K562 (cell line): ENCODE data around the gene PDLIM7. TPM values are rescaled to one million over a fixed set of nuclear protein-coding genes. Genes with fewer than 3 reads are reported as not detected.

ENCODE experiments used
- CEBPG ChIP-seq, 3 experiments: fragments of 200-800 bp in 1 of 3; sonication (Bioruptor generic) in 1 of 3; sonication (generic) in 1 of 3; formaldehyde crosslinking in 1 of 3; IDR thresholded peaks in 2 of 3; conservative IDR thresholded peaks in 1 of 3; 2 replicates each; pipeline versions ENCODE4 v1.6.1 to v1.8.0; 2016 to 2022; ENCODE audit warnings: missing compliant biosample characterization in 2 of 3, missing genetic modification characterization in 2 of 3, mild to moderate bottlenecking in 1 of 3, missing genetic modification reagents in 1 of 3
- FOXJ3 ChIP-seq: sonication (generic); formaldehyde crosslinking; IDR thresholded peaks from 2 replicates; pipeline ENCODE4 v1.4.0; 2020; ENCODE audit warnings: mild to moderate bottlenecking, missing genetic modification reagents
- MEIS2 ChIP-seq: fragments of 450-650 bp; IDR thresholded peaks from 2 replicates; pipeline ENCODE4 v1.6.1; 2014; ENCODE audit warnings: mild to moderate bottlenecking; ENCODE audit not compliant: partially characterized antibody
- NFXL1 ChIP-seq: fragments of 450-650 bp; formaldehyde crosslinking; IDR thresholded peaks from 2 replicates; pipeline ENCODE4 v1.4.0; 2021; ENCODE audit warnings: mild to moderate bottlenecking
- PCBP1 ChIP-seq: fragments of 200-400 bp; formaldehyde crosslinking; IDR thresholded peaks from 2 replicates; pipeline ENCODE4 v1.6.1; 2018; ENCODE audit warnings: mild to moderate bottlenecking, low read depth, low read length; ENCODE audit not compliant: poor library complexity, severe bottlenecking
- polyA plus RNA-seq, 8 experiments: library from polyadenylated mRNA; depleted of rRNA in 4 of 8; stranded (reverse) in 5 of 8; unstranded in 3 of 8; fragments of >200 nt; fragmentation: Nextera tagmentation in 2 of 8; fragmentation: Illumina TruSeq in 1 of 8; extraction: Ambion mirVana in 2 of 8; extraction: Trizol in 1 of 8; gene quantifications; 2 replicates each; pipeline versions ENCODE4 v1.2.1 to v1.2.3, GENCODE V29; 2011 to 2014; ENCODE audit warnings: inconsistent platforms in 1 of 8, missing spikeins in 1 of 8
- total RNA-seq, 7 experiments: library from RNA; depleted of rRNA in 6 of 7; stranded (reverse); fragments of >200 nt in 6 of 7; fragmentation: Illumina TruSeq in 2 of 7; extraction: Trizol in 2 of 7; gene quantifications; 2 replicates each; pipeline versions ENCODE4 v1.2.1 to v1.2.3, GENCODE V29; 2011 to 2021; ENCODE audit warnings: low replicate concordance in 1 of 7
- TF ChIP-seq, protein P1 (sequence below): sonication (generic); formaldehyde crosslinking; IDR thresholded peaks from 2 replicates; pipeline ENCODE4 v1.4.0; 2020; ENCODE audit warnings: mild to moderate bottlenecking, missing genetic modification reagents
- TF ChIP-seq, protein P2 (sequence below): fragments of 450-650 bp; IDR thresholded peaks from 2 replicates; pipeline ENCODE4 v1.6.1; 2018; ENCODE audit not compliant: partially characterized antibody
- TF ChIP-seq, protein P3 (sequence below): sonication (generic); formaldehyde crosslinking; IDR thresholded peaks from 2 replicates; pipeline ENCODE4 v1.9.0; 2022; ENCODE audit warnings: mild to moderate bottlenecking, missing genetic modification reagents
- TF ChIP-seq, protein P4 (sequence below): sonication (generic); formaldehyde crosslinking; IDR thresholded peaks from 2 replicates; pipeline ENCODE4 v1.8.0; 2022; ENCODE audit warnings: mild to moderate bottlenecking, missing genetic modification reagents, borderline replicate concordance
- TF ChIP-seq, protein P5 (sequence below): fragments of 450-650 bp; IDR thresholded peaks from 2 replicates; pipeline ENCODE4 v1.6.1; 2016; ENCODE audit warnings: mild to moderate bottlenecking
- TF ChIP-seq, protein P6 (sequence below): sonication (generic); formaldehyde crosslinking; IDR thresholded peaks from 2 replicates; pipeline ENCODE4 v1.8.1; 2023; ENCODE audit warnings: mild to moderate bottlenecking, missing genetic modification reagents

The PDLIM7 gene
- total and polyA plus RNA-seq, 9 of the 15 experiments (the other 6 are each of a cell fraction or from before 2014, with no cell fraction given): 2.1 to 124 (median 32.6) TPM

DNA sequence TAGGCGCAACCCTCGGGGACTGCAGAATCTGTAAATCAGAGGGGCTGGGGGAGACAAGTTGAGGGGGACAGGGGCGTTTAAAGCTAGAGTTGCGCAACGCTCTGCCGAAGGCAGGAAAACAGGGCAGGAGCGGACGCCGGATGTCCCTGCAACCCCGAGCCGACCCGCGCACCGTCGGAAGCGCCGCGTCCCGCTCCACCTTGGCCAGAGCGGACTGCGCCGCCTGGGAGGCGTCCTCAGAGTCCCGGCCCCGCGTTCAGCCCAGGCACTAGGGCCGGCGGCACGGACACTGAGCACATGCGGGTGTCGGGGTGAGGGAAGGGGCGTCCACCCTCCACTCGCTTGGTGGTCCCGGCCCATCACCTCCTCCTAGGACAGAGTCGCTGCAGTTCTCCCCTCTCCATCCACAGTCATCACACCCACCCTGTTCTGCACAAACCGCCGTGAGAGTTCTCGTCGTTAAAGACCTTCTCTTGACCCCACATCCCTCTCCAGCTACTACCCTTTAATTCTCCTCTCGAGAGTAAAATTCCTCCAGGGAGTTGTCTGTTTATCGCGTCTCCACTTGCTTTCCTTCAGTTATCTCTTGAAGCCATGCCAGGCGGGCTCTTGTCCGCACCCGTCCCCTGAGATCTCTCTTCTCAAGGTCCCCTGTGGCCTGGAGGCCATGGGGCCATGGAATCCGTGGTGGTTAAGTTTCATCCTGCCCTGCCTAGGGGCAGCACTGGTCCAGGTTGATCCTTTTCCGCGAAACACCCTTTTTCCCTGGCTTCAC is 796 bp upstream of the PDLIM7 start (continued):
- TF ChIP-seq, protein P1, sequence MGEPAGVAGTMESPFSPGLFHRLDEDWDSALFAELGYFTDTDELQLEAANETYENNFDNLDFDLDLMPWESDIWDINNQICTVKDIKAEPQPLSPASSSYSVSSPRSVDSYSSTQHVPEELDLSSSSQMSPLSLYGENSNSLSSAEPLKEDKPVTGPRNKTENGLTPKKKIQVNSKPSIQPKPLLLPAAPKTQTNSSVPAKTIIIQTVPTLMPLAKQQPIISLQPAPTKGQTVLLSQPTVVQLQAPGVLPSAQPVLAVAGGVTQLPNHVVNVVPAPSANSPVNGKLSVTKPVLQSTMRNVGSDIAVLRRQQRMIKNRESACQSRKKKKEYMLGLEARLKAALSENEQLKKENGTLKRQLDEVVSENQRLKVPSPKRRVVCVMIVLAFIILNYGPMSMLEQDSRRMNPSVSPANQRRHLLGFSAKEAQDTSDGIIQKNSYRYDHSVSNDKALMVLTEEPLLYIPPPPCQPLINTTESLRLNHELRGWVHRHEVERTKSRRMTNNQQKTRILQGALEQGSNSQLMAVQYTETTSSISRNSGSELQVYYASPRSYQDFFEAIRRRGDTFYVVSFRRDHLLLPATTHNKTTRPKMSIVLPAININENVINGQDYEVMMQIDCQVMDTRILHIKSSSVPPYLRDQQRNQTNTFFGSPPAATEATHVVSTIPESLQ: no peak
- TF ChIP-seq, protein P2, sequence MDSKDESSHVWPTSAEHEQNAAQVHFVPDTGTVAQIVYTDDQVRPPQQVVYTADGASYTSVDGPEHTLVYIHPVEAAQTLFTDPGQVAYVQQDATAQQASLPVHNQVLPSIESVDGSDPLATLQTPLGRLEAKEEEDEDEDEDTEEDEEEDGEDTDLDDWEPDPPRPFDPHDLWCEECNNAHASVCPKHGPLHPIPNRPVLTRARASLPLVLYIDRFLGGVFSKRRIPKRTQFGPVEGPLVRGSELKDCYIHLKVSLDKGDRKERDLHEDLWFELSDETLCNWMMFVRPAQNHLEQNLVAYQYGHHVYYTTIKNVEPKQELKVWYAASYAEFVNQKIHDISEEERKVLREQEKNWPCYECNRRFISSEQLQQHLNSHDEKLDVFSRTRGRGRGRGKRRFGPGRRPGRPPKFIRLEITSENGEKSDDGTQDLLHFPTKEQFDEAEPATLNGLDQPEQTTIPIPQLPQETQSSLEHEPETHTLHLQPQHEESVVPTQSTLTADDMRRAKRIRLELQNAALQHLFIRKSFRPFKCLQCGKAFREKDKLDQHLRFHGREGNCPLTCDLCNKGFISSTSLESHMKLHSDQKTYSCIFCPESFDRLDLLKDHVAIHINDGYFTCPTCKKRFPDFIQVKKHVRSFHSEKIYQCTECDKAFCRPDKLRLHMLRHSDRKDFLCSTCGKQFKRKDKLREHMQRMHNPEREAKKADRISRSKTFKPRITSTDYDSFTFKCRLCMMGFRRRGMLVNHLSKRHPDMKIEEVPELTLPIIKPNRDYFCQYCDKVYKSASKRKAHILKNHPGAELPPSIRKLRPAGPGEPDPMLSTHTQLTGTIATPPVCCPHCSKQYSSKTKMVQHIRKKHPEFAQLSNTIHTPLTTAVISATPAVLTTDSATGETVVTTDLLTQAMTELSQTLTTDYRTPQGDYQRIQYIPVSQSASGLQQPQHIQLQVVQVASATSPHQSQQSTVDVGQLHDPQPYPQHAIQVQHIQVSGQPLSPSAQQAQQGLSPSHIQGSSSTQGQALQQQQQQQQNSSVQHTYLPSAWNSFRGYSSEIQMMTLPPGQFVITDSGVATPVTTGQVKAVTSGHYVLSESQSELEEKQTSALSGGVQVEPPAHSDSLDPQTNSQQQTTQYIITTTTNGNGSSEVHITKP: peak; percentile 35
- no peak for TF ChIP-seq NFXL1 (CRISPR knock-in tag)
- TF ChIP-seq, protein P3, sequence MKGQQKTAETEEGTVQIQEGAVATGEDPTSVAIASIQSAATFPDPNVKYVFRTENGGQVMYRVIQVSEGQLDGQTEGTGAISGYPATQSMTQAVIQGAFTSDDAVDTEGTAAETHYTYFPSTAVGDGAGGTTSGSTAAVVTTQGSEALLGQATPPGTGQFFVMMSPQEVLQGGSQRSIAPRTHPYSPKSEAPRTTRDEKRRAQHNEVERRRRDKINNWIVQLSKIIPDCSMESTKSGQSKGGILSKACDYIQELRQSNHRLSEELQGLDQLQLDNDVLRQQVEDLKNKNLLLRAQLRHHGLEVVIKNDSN (CRISPR knock-in tag): peak; percentile 30; the same call in 1 of the 2 replicates
- no peak for TF ChIP-seq PCBP1
- no peak for TF ChIP-seq MEIS2
- no peak for TF ChIP-seq FOXJ3 (CRISPR knock-in tag)
- TF ChIP-seq, protein P4, sequence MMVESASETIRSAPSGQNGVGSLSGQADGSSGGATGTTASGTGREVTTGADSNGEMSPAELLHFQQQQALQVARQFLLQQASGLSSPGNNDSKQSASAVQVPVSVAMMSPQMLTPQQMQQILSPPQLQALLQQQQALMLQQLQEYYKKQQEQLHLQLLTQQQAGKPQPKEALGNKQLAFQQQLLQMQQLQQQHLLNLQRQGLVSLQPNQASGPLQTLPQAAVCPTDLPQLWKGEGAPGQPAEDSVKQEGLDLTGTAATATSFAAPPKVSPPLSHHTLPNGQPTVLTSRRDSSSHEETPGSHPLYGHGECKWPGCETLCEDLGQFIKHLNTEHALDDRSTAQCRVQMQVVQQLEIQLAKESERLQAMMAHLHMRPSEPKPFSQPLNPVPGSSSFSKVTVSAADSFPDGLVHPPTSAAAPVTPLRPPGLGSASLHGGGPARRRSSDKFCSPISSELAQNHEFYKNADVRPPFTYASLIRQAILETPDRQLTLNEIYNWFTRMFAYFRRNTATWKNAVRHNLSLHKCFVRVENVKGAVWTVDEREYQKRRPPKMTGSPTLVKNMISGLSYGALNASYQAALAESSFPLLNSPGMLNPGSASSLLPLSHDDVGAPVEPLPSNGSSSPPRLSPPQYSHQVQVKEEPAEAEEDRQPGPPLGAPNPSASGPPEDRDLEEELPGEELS (CRISPR knock-in tag): no peak
- TF ChIP-seq, protein P5, sequence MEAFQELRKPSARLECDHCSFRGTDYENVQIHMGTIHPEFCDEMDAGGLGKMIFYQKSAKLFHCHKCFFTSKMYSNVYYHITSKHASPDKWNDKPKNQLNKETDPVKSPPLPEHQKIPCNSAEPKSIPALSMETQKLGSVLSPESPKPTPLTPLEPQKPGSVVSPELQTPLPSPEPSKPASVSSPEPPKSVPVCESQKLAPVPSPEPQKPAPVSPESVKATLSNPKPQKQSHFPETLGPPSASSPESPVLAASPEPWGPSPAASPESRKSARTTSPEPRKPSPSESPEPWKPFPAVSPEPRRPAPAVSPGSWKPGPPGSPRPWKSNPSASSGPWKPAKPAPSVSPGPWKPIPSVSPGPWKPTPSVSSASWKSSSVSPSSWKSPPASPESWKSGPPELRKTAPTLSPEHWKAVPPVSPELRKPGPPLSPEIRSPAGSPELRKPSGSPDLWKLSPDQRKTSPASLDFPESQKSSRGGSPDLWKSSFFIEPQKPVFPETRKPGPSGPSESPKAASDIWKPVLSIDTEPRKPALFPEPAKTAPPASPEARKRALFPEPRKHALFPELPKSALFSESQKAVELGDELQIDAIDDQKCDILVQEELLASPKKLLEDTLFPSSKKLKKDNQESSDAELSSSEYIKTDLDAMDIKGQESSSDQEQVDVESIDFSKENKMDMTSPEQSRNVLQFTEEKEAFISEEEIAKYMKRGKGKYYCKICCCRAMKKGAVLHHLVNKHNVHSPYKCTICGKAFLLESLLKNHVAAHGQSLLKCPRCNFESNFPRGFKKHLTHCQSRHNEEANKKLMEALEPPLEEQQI: no peak
- TF ChIP-seq CEBPG (CRISPR knock-in tag; IDR thresholded peaks at IDR 0.05): peak; percentile 98
- TF ChIP-seq CEBPG (tag; conservative IDR thresholded peaks at IDR 0.05 in 1 of 2, IDR thresholded peaks at IDR 0.05 in 1 of 2): peak; percentile 96 to 98
- TF ChIP-seq, protein P6, sequence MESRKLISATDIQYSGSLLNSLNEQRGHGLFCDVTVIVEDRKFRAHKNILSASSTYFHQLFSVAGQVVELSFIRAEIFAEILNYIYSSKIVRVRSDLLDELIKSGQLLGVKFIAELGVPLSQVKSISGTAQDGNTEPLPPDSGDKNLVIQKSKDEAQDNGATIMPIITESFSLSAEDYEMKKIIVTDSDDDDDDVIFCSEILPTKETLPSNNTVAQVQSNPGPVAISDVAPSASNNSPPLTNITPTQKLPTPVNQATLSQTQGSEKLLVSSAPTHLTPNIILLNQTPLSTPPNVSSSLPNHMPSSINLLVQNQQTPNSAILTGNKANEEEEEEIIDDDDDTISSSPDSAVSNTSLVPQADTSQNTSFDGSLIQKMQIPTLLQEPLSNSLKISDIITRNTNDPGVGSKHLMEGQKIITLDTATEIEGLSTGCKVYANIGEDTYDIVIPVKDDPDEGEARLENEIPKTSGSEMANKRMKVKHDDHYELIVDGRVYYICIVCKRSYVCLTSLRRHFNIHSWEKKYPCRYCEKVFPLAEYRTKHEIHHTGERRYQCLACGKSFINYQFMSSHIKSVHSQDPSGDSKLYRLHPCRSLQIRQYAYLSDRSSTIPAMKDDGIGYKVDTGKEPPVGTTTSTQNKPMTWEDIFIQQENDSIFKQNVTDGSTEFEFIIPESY (CRISPR knock-in tag): no peak
